Keratinocyte (primary cell): ENCODE results near the gene DOCK3. TPM values are rescaled to one million over a fixed set of nuclear protein-coding genes. Genes with fewer than 3 reads are reported as not detected.

Experiments used
- DNase-seq: peaks from one replicate; pipeline ENCODE4 v3.0.0-alpha.2; 2011; ENCODE audit warnings: low read depth, missing footprints, low spot score
- FAIRE-seq: peaks from 2 replicates; lab custom pipeline; 2011; peaks lifted over from hg19 to GRCh38; lab: Jason Lieb, UNC
- H2AFZ ChIP-seq: 2 replicates; pipeline ENCODE4 v1.6.0; 2012; ENCODE audit warnings: low read length, control low read depth, inconsistent platforms; ENCODE audit not compliant: control insufficient read depth
- H3K27ac ChIP-seq: 2 replicates; pipeline ENCODE4 v1.5.1; 2011; ENCODE audit warnings: low read length; ENCODE audit not compliant: control insufficient read depth, insufficient read depth
- H3K27me3 ChIP-seq: 3 replicates; pipeline ENCODE4 v1.6.0; 2011; ENCODE audit warnings: low read length; ENCODE audit not compliant: control insufficient read depth, insufficient read depth; ENCODE audit errors: extremely low read depth
- H3K36me3 ChIP-seq, 2 experiments: 2 replicates in 1 of 2; 3 replicates in 1 of 2; pipeline ENCODE4 v1.5.1; 2011; ENCODE audit warnings: low read length in 2 of 2, mild to moderate bottlenecking in 1 of 2; ENCODE audit not compliant: control insufficient read depth in 2 of 2, insufficient read depth in 2 of 2; ENCODE audit errors: extremely low read depth in 1 of 2
- H3K4me1 ChIP-seq: 3 replicates; pipeline ENCODE4 v1.5.1; 2011; ENCODE audit warnings: low read length; ENCODE audit not compliant: control insufficient read depth, insufficient read depth; ENCODE audit errors: extremely low read depth
- H3K4me2 ChIP-seq: 3 replicates; pipeline ENCODE4 v1.6.0; 2011; ENCODE audit warnings: low read depth, low read length; ENCODE audit not compliant: control insufficient read depth, insufficient read depth; ENCODE audit errors: extremely low read depth
- H3K4me3 ChIP-seq, 3 experiments: fragments of 200-600 bp in 1 of 3; sonication (generic) in 1 of 3; 2 replicates in 2 of 3; 3 replicates in 1 of 3; pipeline ENCODE4 v1.5.1; 2011 to 2016; ENCODE audit warnings: low read length in 3 of 3, mild to moderate bottlenecking in 3 of 3, control low read depth in 2 of 3, inconsistent platforms in 1 of 3, low read depth in 1 of 3, mixed read lengths in 1 of 3, mixed run types in 1 of 3, moderate library complexity in 1 of 3; ENCODE audit not compliant: control insufficient read depth in 2 of 3, insufficient read depth in 2 of 3; ENCODE audit errors: extremely low read depth in 1 of 3
- H3K79me2 ChIP-seq: 2 replicates; pipeline ENCODE4 v1.6.0; 2012; ENCODE audit warnings: low read length; ENCODE audit not compliant: control insufficient read depth, insufficient read depth
- H3K9ac ChIP-seq: 3 replicates; pipeline ENCODE4 v1.6.0; 2011; ENCODE audit warnings: low read length; ENCODE audit not compliant: control insufficient read depth, insufficient read depth; ENCODE audit errors: extremely low read depth
- H3K9me1 ChIP-seq: 3 replicates; pipeline ENCODE4 v1.6.0; 2011; ENCODE audit warnings: low read length; ENCODE audit not compliant: control insufficient read depth, insufficient read depth; ENCODE audit errors: extremely low read depth
- H3K9me3 ChIP-seq: 2 replicates; pipeline ENCODE4 v1.5.1; 2012; ENCODE audit warnings: low read depth, low read length; ENCODE audit not compliant: control insufficient read depth
- H4K20me1 ChIP-seq: 3 replicates; pipeline ENCODE4 v1.6.0; 2011; ENCODE audit warnings: low read length; ENCODE audit not compliant: control insufficient read depth, insufficient read depth; ENCODE audit errors: extremely low read depth
- EZH2 ChIP-seq: IDR thresholded peaks from one replicate; pipeline ENCODE4 v1.6.1; 2012; ENCODE audit warnings: inconsistent platforms, mild to moderate bottlenecking, low read length, moderate library complexity
- dilution Hi-C: fragments of 300-500 bp; cut with MboI; formaldehyde crosslinking; loops from one replicate; pipeline ENCODE4 v1.7.0; 2020; ENCODE audit warnings: low sequenced_read_pairs; ENCODE audit not compliant: extremely low pct_ligation_motif_present
- polyA plus RNA-seq, 5 experiments: library from polyadenylated mRNA; depleted of rRNA in 3 of 5; stranded (reverse) in 3 of 5; stranded (forward) in 1 of 5; unstranded in 1 of 5; fragments of >200 nt; gene quantifications; 1 replicate in 1 of 5; 2 replicates in 3 of 5; 3 replicates in 1 of 5; pipeline versions ENCODE4 v1.2.1 to v1.2.3, GENCODE V29; 2011 to 2012; ENCODE audit warnings: missing spikeins in 2 of 5, low read depth in 1 of 5, low replicate concordance in 1 of 5
- TF ChIP-seq, protein P1 (sequence below), 3 experiments: IDR thresholded peaks in 1 of 3; conservative IDR thresholded peaks in 1 of 3; optimal IDR thresholded peaks in 1 of 3; 2 replicates in 2 of 3; 3 replicates in 1 of 3; pipeline versions ENCODE3 to v1.5.1; 2011; ENCODE audit warnings: low read length in 3 of 3, mild to moderate bottlenecking in 3 of 3, moderate library complexity in 2 of 3, control low read depth in 1 of 3, inconsistent platforms in 1 of 3; ENCODE audit not compliant: insufficient read depth in 2 of 3; ENCODE audit errors: extremely low read depth in 1 of 3

Gene DOCK3
- polyA plus RNA-seq, 1 donor (not counting 4 experiments of a cell fraction or from before 2014, with no cell fraction given) = 0.10 TPM

DNA sequence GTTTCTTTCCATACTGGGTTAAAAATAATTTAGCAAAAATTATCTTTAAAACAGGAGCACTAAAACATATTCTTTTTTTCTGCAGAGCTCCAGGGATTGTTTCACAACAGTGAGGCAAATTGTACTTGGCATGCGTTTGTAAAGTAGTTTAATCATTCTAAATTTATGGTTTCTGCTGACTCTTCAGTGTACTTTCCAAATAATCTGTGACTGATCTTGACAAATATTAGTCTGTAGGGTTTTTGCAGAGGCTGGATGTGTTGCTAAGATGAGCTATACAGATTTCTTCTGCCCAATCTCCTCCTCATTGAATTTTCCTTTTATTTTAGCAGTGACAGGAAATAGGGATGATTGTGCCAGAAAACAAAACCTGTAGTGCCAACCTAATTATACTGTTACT lies 382.4 kb downstream of the DOCK3 start:
- dilution Hi-C loops = no loop called here
- Histone ChIP-seq H3K4me3 (no peak overlapping the region), H3K27me3 (no peaks in the 10 kb centered on the region), H2AFZ (no peak overlapping the region), H3K4me2 (no peak overlapping the region), H3K27ac (no peak overlapping the region), H4K20me1 (no peaks in the 10 kb centered on the region), H3K4me1 (no peaks in the 10 kb centered on the region), H3K9me1 (no peaks in the 10 kb centered on the region), H3K79me2 (no peaks in the 10 kb centered on the region), H3K9me3 (no peaks in the 10 kb centered on the region), H3K9ac (no peak overlapping the region), H3K36me3 (no peaks in the 10 kb centered on the region)
- FAIRE-seq (no peak), DNase-seq (no peak)
- TF ChIP-seq, protein P1, sequence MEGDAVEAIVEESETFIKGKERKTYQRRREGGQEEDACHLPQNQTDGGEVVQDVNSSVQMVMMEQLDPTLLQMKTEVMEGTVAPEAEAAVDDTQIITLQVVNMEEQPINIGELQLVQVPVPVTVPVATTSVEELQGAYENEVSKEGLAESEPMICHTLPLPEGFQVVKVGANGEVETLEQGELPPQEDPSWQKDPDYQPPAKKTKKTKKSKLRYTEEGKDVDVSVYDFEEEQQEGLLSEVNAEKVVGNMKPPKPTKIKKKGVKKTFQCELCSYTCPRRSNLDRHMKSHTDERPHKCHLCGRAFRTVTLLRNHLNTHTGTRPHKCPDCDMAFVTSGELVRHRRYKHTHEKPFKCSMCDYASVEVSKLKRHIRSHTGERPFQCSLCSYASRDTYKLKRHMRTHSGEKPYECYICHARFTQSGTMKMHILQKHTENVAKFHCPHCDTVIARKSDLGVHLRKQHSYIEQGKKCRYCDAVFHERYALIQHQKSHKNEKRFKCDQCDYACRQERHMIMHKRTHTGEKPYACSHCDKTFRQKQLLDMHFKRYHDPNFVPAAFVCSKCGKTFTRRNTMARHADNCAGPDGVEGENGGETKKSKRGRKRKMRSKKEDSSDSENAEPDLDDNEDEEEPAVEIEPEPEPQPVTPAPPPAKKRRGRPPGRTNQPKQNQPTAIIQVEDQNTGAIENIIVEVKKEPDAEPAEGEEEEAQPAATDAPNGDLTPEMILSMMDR (optimal IDR thresholded peaks at IDR 0.05 in 1 of 3, IDR thresholded peaks at IDR 0.05 in 1 of 3, conservative IDR thresholded peaks at IDR 0.05 in 1 of 3; ENCODE audit: extremely low read depth in 1 of 3, insufficient read depth in 2 of 3, low read length in 3 of 3) = no peak
- TF ChIP-seq EZH2 = no peak

- Histone ChIP-seq H3K9me3 (no peaks in the 10 kb centered on the region), H3K4me2 (no peak overlapping the region), H3K4me1 (no peaks in the 10 kb centered on the region), H3K79me2 (no peaks in the 10 kb centered on the region), H3K27ac (no peak overlapping the region), H2AFZ (no peak overlapping the region), H4K20me1 (no peaks in the 10 kb centered on the region), H3K36me3 (no peaks in the 10 kb centered on the region), H3K9ac (no peak overlapping the region), H3K27me3 (peaks cover 3% of the 10 kb centered on the region), H3K9me1 (no peaks in the 10 kb centered on the region), H3K4me3 (no peak overlapping the region)
- no peak for DNase-seq
- TF ChIP-seq EZH2 = no peak
- TF ChIP-seq, protein P1 (optimal IDR thresholded peaks at IDR 0.05 in 1 of 3, IDR thresholded peaks at IDR 0.05 in 1 of 3, conservative IDR thresholded peaks at IDR 0.05 in 1 of 3; ENCODE audit: extremely low read depth in 1 of 3, insufficient read depth in 2 of 3, low read length in 3 of 3) = no peak
- FAIRE-seq = no peak
- dilution Hi-C loops = no loop called here
These were observed 388.3 kb downstream of the DOCK3 start for GRCh38 chr3:51063053-51063452.
